BJ (cell line): ENCODE results near the gene MAGEA8. TPM values are rescaled to one million over a fixed set of nuclear protein-coding genes. Genes with fewer than 3 reads are reported as not detected.
"Not testable (repeated sequence)": the region's sequence is repeated elsewhere in the genome, so short reads cannot be mapped to it uniquely, and the experiment has no call there.

ENCODE experiments used
- CTCF ChIA-PET: fragments of 350-600 bp; formaldehyde crosslinking; extraction: SDS; loops from one replicate; lab custom pipeline; 2021; ENCODE audit warnings: antibody characterized with exemption, inconsistent platforms; lab: Yijun Ruan, JAX
- POLR2A ChIA-PET: fragments of 300-600 bp; sonication (Branson Sonifier 250); formaldehyde crosslinking; extraction: SDS; loops from one replicate; lab custom pipeline; 2021; ENCODE audit warnings: antibody characterized with exemption; lab: Charles Lee
- DNase-seq: peaks from one replicate; pipeline ENCODE4 v3.0.0-alpha.2; 2011; ENCODE audit warnings: low read depth
- H3K27me3 ChIP-seq: 2 replicates; pipeline ENCODE4 v1.6.0; 2011; ENCODE audit warnings: low read length; ENCODE audit not compliant: control insufficient read depth, insufficient read depth
- H3K36me3 ChIP-seq: 2 replicates; pipeline ENCODE4 v1.5.1; 2011; ENCODE audit warnings: low read length; ENCODE audit not compliant: control insufficient read depth, insufficient read depth
- H3K4me3 ChIP-seq: 2 replicates; pipeline ENCODE4 v1.5.1; 2011; ENCODE audit warnings: low read depth, mild to moderate bottlenecking, control low read depth, low read length
- polyA plus RNA-seq: library from polyadenylated mRNA; depleted of rRNA; stranded (reverse); fragments of >200 nt; gene quantifications from 2 replicates; pipeline ENCODE4 v1.2.3, GENCODE V29; 2011
- TF ChIP-seq, protein P1 (sequence below): IDR thresholded peaks from 2 replicates; pipeline ENCODE4 v1.5.1; 2011; ENCODE audit warnings: low read depth, mild to moderate bottlenecking, control low read depth, inconsistent platforms, low read length, moderate library complexity; ENCODE audit not compliant: insufficient read depth

Gene MAGEA8
- polyA plus RNA-seq, 1 experiment: not detected

- CTCF ChIA-PET: no interaction called here
- Histone ChIP-seq H3K4me3 (no peak overlapping the region), H3K36me3 (no peaks in the 10 kb centered on the region), H3K27me3 (no peaks in the 10 kb centered on the region)
- POLR2A ChIA-PET: no interaction called here
- TF ChIP-seq, protein P1, sequence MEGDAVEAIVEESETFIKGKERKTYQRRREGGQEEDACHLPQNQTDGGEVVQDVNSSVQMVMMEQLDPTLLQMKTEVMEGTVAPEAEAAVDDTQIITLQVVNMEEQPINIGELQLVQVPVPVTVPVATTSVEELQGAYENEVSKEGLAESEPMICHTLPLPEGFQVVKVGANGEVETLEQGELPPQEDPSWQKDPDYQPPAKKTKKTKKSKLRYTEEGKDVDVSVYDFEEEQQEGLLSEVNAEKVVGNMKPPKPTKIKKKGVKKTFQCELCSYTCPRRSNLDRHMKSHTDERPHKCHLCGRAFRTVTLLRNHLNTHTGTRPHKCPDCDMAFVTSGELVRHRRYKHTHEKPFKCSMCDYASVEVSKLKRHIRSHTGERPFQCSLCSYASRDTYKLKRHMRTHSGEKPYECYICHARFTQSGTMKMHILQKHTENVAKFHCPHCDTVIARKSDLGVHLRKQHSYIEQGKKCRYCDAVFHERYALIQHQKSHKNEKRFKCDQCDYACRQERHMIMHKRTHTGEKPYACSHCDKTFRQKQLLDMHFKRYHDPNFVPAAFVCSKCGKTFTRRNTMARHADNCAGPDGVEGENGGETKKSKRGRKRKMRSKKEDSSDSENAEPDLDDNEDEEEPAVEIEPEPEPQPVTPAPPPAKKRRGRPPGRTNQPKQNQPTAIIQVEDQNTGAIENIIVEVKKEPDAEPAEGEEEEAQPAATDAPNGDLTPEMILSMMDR: no peak
- no peak for DNase-seq
These were observed 3.3 kb upstream of the MAGEA8 start for GRCh38 chrX:149877636-149878035.

- H3K4me3 ChIP-seq, H3K27me3 ChIP-seq, DNase-seq, POLR2A ChIA-PET, H3K36me3 ChIP-seq, CTCF ChIA-PET: not testable (repeated sequence)
These were observed 9.8 kb downstream of the MAGEA8 start for GRCh38 chrX:149890828-149891227.

- no peak overlapping the region for H3K4me3 ChIP-seq
- no peaks in the 10 kb centered on the region for H3K27me3 ChIP-seq
- TF ChIP-seq, protein P1: no peak
- no peaks in the 10 kb centered on the region for H3K36me3 ChIP-seq
- DNase-seq: no peak
- ChIA-PET POLR2A (no interaction called here), CTCF (no interaction called here)
These were observed 17.6 kb downstream of the MAGEA8 start for GRCh38 chrX:149898554-149898953.

- CTCF ChIA-PET: no interaction called here
- Histone ChIP-seq H3K4me3 (no peak overlapping the region), H3K36me3 (no peaks in the 10 kb centered on the region), H3K27me3 (no peaks in the 10 kb centered on the region)
- DNase-seq: no peak
- POLR2A ChIA-PET: no interaction called here
- TF ChIP-seq, protein P1: peak; percentile 34; the same call in 1 of the 2 replicates
These were observed 23.1 kb downstream of the MAGEA8 start for GRCh38 chrX:149903889-149904748.

DNA sequence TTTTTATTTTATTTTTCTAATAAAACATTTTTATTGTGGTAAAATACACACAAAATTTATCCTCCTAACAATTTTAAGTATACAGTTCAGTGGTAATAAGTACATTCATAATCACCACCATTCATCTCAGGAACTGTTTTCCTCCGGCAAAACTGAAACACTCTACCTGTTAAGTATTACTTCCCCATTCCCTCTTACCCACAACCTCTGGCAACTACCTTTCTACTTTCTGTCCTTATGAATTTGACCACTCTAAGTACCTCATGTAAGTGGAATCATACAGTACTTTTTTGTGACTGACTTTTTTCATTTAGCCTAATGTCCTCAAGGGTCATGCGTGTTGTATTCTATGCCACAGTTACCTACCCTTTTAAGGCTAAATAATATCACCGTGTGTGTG, 27.3 kb downstream of the MAGEA8 start:
- POLR2A ChIA-PET: no interaction called here
- CTCF ChIA-PET: no interaction called here

More for the DNA sequence above, 27.3 kb downstream of the MAGEA8 start:
- no peak for DNase-seq
- TF ChIP-seq, protein P1: no peak
- no peaks in the 10 kb centered on the region for H3K36me3 ChIP-seq
- no peak overlapping the region for H3K4me3 ChIP-seq
- H3K27me3 ChIP-seq: no peaks in the 10 kb centered on the region
